ENCODE data around the gene SELENOM.
"Not testable (repeated sequence)": the region's sequence is repeated elsewhere in the genome, so short reads cannot be mapped to it uniquely, and the experiment has no call there.

Gene SELENOM

DNA sequence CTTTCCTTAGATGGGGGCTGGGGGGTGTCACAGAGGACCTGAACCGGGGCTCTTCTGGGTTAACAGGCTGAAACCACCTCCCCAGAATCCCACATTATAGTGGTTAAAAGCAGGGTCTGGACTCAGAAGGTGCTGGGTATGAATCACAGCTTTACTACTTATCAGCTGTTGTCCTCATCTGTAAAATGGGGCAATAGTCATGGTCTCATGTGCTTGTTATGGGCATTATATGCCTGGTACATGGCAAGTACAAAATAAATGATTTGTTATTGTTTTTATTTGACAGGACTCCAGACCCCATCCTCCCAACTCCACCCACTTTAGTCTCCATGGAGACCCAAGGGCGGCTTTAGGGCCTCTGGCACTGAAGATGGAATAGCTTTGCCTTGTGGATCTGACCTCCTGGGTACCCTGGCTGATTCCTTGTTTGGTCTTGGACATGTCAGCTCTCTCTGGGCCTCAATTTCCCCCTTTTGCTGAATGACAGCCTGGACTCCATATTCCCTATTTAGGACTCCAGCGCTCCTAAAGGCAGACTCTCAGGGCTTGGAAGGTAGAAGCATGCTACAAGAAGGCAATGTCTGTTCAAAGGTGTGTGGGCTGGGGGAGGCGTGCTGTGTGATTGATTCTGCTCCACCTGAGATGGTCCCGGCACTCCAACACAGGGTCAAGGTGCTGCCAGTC, 27.1 kb downstream of the SELENOM start:
- no peaks in the 10 kb centered on the region for H3K27me3 ChIP-seq (replicated peaks; ENCODE audit: control insufficient read depth, insufficient read depth, low read length)
- TF ChIP-seq, protein P1, sequence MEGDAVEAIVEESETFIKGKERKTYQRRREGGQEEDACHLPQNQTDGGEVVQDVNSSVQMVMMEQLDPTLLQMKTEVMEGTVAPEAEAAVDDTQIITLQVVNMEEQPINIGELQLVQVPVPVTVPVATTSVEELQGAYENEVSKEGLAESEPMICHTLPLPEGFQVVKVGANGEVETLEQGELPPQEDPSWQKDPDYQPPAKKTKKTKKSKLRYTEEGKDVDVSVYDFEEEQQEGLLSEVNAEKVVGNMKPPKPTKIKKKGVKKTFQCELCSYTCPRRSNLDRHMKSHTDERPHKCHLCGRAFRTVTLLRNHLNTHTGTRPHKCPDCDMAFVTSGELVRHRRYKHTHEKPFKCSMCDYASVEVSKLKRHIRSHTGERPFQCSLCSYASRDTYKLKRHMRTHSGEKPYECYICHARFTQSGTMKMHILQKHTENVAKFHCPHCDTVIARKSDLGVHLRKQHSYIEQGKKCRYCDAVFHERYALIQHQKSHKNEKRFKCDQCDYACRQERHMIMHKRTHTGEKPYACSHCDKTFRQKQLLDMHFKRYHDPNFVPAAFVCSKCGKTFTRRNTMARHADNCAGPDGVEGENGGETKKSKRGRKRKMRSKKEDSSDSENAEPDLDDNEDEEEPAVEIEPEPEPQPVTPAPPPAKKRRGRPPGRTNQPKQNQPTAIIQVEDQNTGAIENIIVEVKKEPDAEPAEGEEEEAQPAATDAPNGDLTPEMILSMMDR (IDR thresholded peaks at IDR 0.05; ENCODE audit: insufficient read depth, low read length, poor library complexity, severe bottlenecking): no peak
- no peak for DNase-seq (ENCODE audit: extremely low read depth, insufficient read length)
- peak overlapping the region; percentile 82 for H3K4me3 ChIP-seq (replicated peaks; ENCODE audit: low read depth, low read length)
- H3K36me3 ChIP-seq (ENCODE audit: control insufficient read depth, insufficient read depth, low read length): no peaks in the 10 kb centered on the region

DNA sequence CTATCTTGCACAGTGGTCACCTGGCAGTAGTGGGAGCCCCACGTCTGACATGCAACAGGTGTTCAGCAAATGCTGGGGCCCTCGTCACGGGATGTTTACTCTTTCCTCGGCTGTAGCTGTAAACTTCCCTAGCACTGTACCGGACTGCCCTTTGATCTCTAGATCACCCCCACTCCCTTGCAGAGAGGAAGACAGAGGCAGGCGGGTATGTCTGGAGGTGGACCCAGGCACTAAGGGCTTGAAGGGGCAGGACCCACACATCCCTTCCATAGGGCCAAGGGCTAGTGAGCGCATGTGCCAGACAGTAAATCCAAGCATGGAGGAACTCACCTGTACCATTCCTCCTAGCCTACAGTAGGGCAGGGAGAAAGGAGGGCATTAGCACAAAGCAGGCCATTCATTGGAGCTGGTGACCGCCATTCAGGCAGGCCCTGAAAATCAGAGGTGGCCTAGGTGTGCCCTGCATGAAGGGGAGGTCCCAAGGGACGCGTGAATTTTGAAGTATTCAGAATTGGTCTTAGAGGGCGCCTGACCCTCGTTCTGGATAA, 28.2 kb downstream of the SELENOM start:
- H3K4me3 ChIP-seq (replicated peaks; ENCODE audit: low read depth, low read length): no peak overlapping the region
- no peak for DNase-seq (ENCODE audit: extremely low read depth, insufficient read length)
- TF ChIP-seq, protein P1 (IDR thresholded peaks at IDR 0.05; ENCODE audit: insufficient read depth, low read length, poor library complexity, severe bottlenecking): no peak
- no peaks in the 10 kb centered on the region for H3K27me3 ChIP-seq (replicated peaks; ENCODE audit: control insufficient read depth, insufficient read depth, low read length)
- H3K36me3 ChIP-seq (ENCODE audit: control insufficient read depth, insufficient read depth, low read length): no peaks in the 10 kb centered on the region

DNA sequence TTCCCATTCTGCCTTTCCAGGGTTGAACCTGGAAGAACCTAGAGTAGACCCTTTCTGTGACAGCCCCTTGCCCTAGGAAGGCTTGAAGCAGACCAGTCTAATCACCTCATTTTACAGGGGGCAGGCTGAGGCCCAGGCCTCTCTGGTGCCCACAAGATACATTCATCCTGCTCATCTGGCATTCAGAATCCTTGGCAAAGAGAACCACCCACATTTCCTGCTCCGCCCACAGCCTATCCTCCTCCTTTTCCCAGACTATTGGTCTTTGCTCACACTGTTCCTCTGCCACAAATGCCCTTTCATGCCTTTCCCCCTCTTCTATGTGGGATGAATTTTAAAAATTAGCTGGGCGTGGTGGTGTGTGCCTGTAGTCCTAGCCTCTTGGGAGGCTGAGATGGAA, 29.0 kb downstream of the SELENOM start:
- not testable (repeated sequence) for H3K27me3 ChIP-seq (replicated peaks; ENCODE audit: control insufficient read depth, insufficient read depth, low read length); DNase-seq (ENCODE audit: extremely low read depth, insufficient read length); H3K4me3 ChIP-seq (replicated peaks; ENCODE audit: low read depth, low read length); H3K36me3 ChIP-seq (ENCODE audit: control insufficient read depth, insufficient read depth, low read length)

DNA sequence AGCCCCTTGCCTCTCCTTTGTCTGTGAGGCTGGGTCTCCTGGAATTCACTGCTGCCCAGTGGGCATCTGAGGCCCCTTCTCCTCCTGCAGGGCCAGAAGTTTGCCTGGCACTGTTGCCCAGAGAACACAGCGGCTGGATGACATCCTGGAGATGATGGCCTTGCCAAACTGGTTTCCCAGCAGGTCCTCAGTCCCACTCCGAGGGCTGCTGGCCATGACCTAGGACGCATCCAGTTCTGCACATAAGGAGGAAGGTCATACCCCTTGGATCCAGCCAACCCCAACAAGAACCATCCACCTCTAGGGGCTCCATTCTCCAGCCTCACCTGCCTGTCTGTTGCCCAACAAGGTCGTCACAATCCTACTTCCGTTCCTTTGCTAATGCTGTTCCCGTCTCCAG, 29.7 kb downstream of the SELENOM start:
- Histone ChIP-seq H3K36me3 (ENCODE audit: control insufficient read depth, insufficient read depth, low read length) (no peaks in the 10 kb centered on the region), H3K4me3 (replicated peaks; ENCODE audit: low read depth, low read length) (no peak overlapping the region), H3K27me3 (replicated peaks; ENCODE audit: control insufficient read depth, insufficient read depth, low read length) (no peaks in the 10 kb centered on the region)
- no peak for DNase-seq (ENCODE audit: extremely low read depth, insufficient read length)
- TF ChIP-seq, protein P1 (IDR thresholded peaks at IDR 0.05; ENCODE audit: insufficient read depth, low read length, poor library complexity, severe bottlenecking): no peak

DNA sequence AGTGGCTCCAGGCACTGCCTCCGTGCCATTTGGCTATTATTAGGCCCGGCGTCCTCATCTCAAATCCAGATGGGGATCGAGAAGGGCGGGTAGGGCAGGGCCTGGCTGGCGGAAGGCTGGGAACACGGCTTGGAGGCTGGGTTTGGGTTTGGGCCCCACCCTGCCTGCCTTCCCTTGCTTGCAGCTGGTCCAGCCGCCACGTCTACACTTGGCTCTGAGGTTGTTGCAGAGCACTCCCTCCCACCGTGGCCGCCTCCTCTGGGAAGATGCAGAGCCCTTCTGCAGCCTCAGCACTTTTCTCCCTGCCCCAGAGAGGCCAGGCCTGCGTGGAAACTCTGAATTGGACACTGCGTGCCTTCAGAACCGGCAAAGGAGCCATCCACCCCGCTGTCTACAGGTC, 31.4 kb downstream of the SELENOM start:
- DNase-seq (ENCODE audit: extremely low read depth, insufficient read length): no peak
- Histone ChIP-seq H3K4me3 (replicated peaks; ENCODE audit: low read depth, low read length) (no peak overlapping the region), H3K27me3 (replicated peaks; ENCODE audit: control insufficient read depth, insufficient read depth, low read length) (no peaks in the 10 kb centered on the region), H3K36me3 (ENCODE audit: control insufficient read depth, insufficient read depth, low read length) (no peaks in the 10 kb centered on the region)
- TF ChIP-seq, protein P1 (IDR thresholded peaks at IDR 0.05; ENCODE audit: insufficient read depth, low read length, poor library complexity, severe bottlenecking): no peak

DNA sequence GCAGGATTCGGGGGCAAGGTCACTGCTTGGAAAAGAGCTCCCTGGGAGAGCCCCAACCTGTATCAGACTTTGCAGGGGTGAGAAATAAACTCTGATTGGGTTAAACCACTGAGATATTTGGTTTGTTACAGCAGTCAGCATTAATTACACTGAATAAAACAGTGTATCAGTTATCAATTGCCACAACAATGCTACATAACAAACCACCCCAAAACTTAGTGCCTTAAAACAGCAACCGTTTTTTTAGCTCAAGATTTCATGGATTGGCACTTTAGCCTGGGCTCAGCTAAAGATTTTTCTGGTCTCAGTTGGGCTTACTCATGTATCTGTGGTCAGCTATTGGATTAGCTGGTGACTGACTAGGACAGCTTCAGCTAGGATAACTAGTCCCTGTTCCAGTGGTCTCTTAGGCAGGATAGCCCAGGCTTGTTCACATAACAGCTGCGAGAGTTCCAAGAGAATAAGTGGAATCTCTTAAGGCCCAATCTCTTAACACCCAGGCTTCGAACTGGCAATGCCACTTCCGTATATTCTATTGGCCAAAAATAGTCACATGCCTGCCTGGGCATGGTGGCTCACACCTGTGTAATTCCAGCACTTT, 33.7 kb downstream of the SELENOM start:
- not testable (repeated sequence) for H3K27me3 ChIP-seq (replicated peaks; ENCODE audit: control insufficient read depth, insufficient read depth, low read length); H3K4me3 ChIP-seq (replicated peaks; ENCODE audit: low read depth, low read length); H3K36me3 ChIP-seq (ENCODE audit: control insufficient read depth, insufficient read depth, low read length); DNase-seq (ENCODE audit: extremely low read depth, insufficient read length)

DNA sequence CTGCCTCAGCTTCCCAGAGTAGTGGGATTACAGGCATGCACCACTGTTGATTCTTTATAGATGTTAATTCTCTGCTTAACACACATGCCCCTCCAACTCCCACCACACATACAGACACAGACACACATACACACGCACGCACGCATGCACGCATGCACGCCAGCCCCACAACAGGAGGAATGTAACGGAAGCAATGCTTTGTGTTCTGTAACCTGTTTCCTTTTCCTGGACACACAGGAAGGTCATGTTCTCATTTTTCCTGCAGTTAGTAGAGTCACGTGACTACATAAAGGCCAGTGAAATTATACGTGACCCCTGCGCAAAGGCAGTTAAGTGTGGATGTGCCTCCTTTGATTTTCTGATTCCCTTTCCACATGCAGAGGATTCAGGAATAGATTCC, 34.2 kb downstream of the SELENOM start:
- not testable (repeated sequence) for H3K27me3 ChIP-seq (replicated peaks; ENCODE audit: control insufficient read depth, insufficient read depth, low read length); H3K4me3 ChIP-seq (replicated peaks; ENCODE audit: low read depth, low read length); DNase-seq (ENCODE audit: extremely low read depth, insufficient read length); H3K36me3 ChIP-seq (ENCODE audit: control insufficient read depth, insufficient read depth, low read length)

DNA sequence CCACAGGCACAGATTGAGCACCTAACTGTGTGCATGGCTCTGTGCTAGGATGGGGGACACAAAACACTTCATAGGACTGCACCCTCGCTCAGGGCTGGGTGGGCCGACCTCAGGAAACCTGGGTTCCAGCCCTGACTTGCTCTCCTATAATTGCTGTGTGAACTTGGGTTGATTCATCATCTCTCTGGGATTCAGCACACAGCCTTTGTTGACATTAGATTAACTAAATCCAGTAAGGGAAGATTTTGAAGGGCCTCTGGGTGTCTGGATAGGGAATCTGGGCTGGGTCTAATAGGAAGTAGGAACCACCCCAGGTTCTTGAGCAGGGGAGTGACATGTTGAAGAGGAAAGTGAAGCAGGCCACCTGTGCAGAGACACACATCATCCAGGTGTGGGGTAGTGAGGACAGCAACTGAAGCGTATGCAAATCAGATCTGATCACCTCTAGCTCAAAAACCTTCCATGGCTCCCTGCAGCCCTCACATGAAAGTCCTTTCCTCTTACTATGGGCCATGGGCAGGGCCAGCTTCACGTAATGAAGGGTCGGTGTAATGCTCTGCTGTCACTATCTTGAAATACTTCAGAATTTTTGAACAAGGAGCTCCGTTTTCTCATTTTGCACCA, 37.6 kb downstream of the SELENOM start:
- not testable (repeated sequence) for DNase-seq (ENCODE audit: extremely low read depth, insufficient read length); H3K36me3 ChIP-seq (ENCODE audit: control insufficient read depth, insufficient read depth, low read length); H3K4me3 ChIP-seq (replicated peaks; ENCODE audit: low read depth, low read length); H3K27me3 ChIP-seq (replicated peaks; ENCODE audit: control insufficient read depth, insufficient read depth, low read length)
